Suprapubic skin (tissue), 4 donors: ENCODE measurements around the gene ANKRD13B.

ENCODE experiments used
- EP300 ChIP-seq: sonication (generic); formaldehyde crosslinking; IDR thresholded peaks from one replicate; pipeline ENCODE4 v1.6.1; 2017; ENCODE audit warnings: antibody characterized with exemption
- POLR2A ChIP-seq, 2 donors: fragments of 450-650 bp; IDR thresholded peaks; one replicate each; pipeline ENCODE4 v1.6.1; 2017; ENCODE audit warnings: antibody characterized with exemption in 2 of 2, mild to moderate bottlenecking in 2 of 2, moderate library complexity in 2 of 2
- POLR2AphosphoS5 ChIP-seq, 3 donors: sonication (generic); formaldehyde crosslinking; IDR thresholded peaks; one replicate each; pipeline ENCODE4 v1.6.1; 2017; ENCODE audit warnings: antibody characterized with exemption in 3 of 3
- TF ChIP-seq, protein P1 (sequence below), 2 donors: fragments of 200-600 bp in 1 of 2; fragments of 450-650 bp in 1 of 2; sonication (generic) in 1 of 2; IDR thresholded peaks; one replicate each; pipeline ENCODE4 v1.5.1; 2016 to 2019; ENCODE audit warnings: antibody characterized with exemption in 2 of 2, mild to moderate bottlenecking in 1 of 2, moderate library complexity in 1 of 2

DNA sequence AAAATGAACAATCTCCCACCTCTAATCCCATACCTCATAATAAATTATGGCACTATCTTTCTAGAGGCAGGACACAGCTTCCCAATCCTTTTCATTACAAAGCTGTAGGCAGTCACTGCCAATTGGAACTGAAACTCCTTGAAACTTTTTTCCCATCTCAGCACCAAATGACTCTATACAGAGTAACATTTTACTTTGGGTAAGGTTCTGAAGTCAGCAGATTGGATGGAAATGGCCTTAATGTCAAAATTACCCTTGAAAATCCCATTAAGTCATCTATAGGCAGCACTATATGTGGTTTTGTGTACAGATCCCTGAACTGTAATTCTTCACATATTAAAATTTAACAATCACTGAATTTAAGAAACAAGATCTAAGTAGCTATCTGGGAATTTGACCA is 60.0 kb downstream of the ANKRD13B start:
- TF ChIP-seq, protein P1, sequence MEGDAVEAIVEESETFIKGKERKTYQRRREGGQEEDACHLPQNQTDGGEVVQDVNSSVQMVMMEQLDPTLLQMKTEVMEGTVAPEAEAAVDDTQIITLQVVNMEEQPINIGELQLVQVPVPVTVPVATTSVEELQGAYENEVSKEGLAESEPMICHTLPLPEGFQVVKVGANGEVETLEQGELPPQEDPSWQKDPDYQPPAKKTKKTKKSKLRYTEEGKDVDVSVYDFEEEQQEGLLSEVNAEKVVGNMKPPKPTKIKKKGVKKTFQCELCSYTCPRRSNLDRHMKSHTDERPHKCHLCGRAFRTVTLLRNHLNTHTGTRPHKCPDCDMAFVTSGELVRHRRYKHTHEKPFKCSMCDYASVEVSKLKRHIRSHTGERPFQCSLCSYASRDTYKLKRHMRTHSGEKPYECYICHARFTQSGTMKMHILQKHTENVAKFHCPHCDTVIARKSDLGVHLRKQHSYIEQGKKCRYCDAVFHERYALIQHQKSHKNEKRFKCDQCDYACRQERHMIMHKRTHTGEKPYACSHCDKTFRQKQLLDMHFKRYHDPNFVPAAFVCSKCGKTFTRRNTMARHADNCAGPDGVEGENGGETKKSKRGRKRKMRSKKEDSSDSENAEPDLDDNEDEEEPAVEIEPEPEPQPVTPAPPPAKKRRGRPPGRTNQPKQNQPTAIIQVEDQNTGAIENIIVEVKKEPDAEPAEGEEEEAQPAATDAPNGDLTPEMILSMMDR (IDR thresholded peaks at IDR 0.05): no peak
- TF ChIP-seq POLR2A (IDR thresholded peaks at IDR 0.05) (no peak), EP300 (no peak), POLR2AphosphoS5 (IDR thresholded peaks at IDR 0.05) (no peak)
